Right lobe of liver (tissue), 6 donors: Measurements from ENCODE around the gene SERPINF2. TPM values are rescaled to one million over a fixed set of nuclear protein-coding genes. Genes with fewer than 3 reads are reported as not detected.
"Not testable (repeated sequence)": the region's sequence is repeated elsewhere in the genome, so short reads cannot be mapped to it uniquely, and the experiment has no call there.

ENCODE experiments used
- ATAC-seq, 4 donors: fragments of 200-7000 bp; cut with Tn5 transposase; one replicate each; pipeline ENCODE4 v1.9.1; 2020; ENCODE audit warnings: mild to moderate bottlenecking in 4 of 4, moderate library complexity in 4 of 4
- DNase-seq, 3 donors: peaks; one replicate each; pipeline ENCODE4 v3.0.0-alpha.2; 2020
- H3K27ac ChIP-seq, 3 donors: fragments of 200-600 bp; one replicate each; pipeline ENCODE4 v1.8.0; 2022
- H3K27me3 ChIP-seq, 2 donors: fragments of 200-600 bp; one replicate each; pipeline ENCODE4 v1.8.0; 2022
- H3K36me3 ChIP-seq, 4 donors: fragments of 200-600 bp; sonication (generic) in 1 of 4; one replicate each; pipeline versions ENCODE4 v1.5.1 to v1.8.0; 2017 to 2022; ENCODE audit warnings: control low read depth in 1 of 4
- H3K4me1 ChIP-seq, 4 donors: fragments of 200-600 bp; sonication (generic) in 1 of 4; one replicate each; pipeline versions ENCODE4 v1.5.1 to v1.8.0; 2017 to 2022; ENCODE audit warnings: control low read depth in 1 of 4
- H3K4me3 ChIP-seq, 3 donors: fragments of 200-600 bp; one replicate each; pipeline ENCODE4 v1.8.0; 2022
- H3K9me3 ChIP-seq, 4 donors: fragments of 200-600 bp; sonication (generic) in 1 of 4; one replicate each; pipeline versions ENCODE4 v1.5.1 to v1.8.0; 2017 to 2022; ENCODE audit warnings: control low read depth in 1 of 4
- POLR2A ChIP-seq: fragments of 450-650 bp; IDR thresholded peaks from one replicate; pipeline ENCODE4 v1.6.1; 2017; ENCODE audit warnings: antibody characterized with exemption, mild to moderate bottlenecking
- WGBS: methylation state at CpG from one replicate; pipeline ENCODE4 v1.1.6; 2018; ENCODE audit warnings: low coverage, low lambda C conversion rate; ENCODE audit not compliant: insufficient coverage; ENCODE audit errors: missing lambda C conversion rate; 5-methylcytosine and 5-hydroxymethylcytosine counted together
- intact Hi-C, 2 donors: fragments of 100-400 bp; cut with DNase I; formaldehyde crosslinking; loops; one replicate each; pipeline versions ENCODE4 v1.11.2 to v1.14.1; 2022
- total RNA-seq, 6 experiments: library from RNA; depleted of rRNA in 2 of 6; stranded (reverse); fragments of >200 nt in 2 of 6; fragmentation: NEBNext Ultra II Directional in 3 of 6; extraction: Animal tissue kit (Norgen Biotek cat#: 25700) in 3 of 6; gene quantifications; one replicate each; pipeline versions ENCODE4 v1.1.0 to v1.2.4, GENCODE V29; 2016 to 2023
- TF ChIP-seq, protein P1 (sequence below), 4 donors: fragments of 200-600 bp in 3 of 4; fragments of 450-650 bp in 1 of 4; IDR thresholded peaks; one replicate each; pipeline versions ENCODE4 v1.5.1 to v1.8.0; 2016 to 2022; ENCODE audit warnings: antibody characterized with exemption in 4 of 4, mild to moderate bottlenecking in 2 of 4
- donor health status: DM: no; HTN: yes; CAD: no.
- donor health status: DM: no; HTN: no; CAD: no.
- donor health status: DM: no; HTN: no; CAD: no.
- donor health status: DM: no; HTN: yes; CAD: no.
- donor health status: DM: no; HTN: yes; CAD: no.

Gene SERPINF2
- total RNA-seq, 6 experiments from 2014 or later = 1,040 to 1,391 (median 1,137) TPM

DNA sequence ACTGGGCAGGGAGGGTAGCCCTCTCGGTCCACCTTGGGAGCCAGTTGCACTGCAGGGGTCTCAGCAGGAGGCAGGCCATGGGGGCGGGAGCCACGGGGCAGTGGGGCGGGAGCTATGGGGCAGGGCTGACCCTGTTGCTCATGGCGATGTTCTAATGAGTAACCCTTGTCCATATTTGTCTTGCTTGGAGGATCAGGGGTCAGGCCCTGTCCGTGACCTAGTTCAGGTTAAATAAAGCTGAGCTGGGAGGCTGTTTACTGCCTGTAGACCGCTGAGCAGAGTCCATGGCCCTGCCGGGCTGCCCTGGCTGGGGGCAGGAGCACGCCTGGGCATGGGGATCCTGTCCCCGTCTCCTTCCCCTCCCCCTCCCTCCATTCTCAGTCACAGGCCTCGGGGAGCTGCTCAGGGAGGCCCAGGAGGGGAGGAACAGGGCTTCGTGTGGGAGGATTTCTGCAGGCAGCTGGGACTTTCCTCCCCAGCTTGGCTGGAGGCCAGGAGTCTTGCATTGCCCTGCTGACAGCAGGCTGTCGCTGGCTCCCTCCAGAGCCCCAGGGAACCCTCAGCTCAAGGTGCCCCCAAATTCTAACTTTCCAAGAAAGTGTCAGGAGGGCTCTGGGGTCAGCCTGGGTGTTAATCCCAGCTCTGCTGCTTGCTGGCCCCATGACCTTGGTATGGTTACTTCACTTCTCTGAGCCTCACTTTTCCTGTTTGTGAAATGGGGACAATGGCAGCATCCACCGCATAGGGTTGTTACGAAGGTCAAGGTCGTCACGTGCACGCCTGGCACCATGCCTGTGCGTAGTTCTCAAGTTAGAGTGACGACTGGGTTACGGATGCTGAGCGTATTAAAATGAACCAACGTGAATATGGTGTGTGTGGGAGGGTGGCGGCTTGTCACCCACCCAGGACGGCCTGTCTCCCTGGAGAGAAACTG is 6.1 kb upstream of the SERPINF2 start:
- Histone ChIP-seq H3K27me3 (no peaks in the 10 kb centered on the region), H3K36me3 (peaks cover 0 to 12% (median 1%) of the 10 kb centered on the region in 4 donors), H3K4me3 (peak overlapping the region; percentile 12 to 47 (median 45)), H3K4me1 (peaks cover 2 to 31% (median 11%) of the 10 kb centered on the region in 4 donors), H3K27ac (peak overlapping the region; percentile 77 to 92 (median 80)), H3K9me3 (no peaks in the 10 kb centered on the region)
- intact Hi-C loops = no loop called here
- TF ChIP-seq POLR2A = peak; percentile 28
- TF ChIP-seq, protein P1, sequence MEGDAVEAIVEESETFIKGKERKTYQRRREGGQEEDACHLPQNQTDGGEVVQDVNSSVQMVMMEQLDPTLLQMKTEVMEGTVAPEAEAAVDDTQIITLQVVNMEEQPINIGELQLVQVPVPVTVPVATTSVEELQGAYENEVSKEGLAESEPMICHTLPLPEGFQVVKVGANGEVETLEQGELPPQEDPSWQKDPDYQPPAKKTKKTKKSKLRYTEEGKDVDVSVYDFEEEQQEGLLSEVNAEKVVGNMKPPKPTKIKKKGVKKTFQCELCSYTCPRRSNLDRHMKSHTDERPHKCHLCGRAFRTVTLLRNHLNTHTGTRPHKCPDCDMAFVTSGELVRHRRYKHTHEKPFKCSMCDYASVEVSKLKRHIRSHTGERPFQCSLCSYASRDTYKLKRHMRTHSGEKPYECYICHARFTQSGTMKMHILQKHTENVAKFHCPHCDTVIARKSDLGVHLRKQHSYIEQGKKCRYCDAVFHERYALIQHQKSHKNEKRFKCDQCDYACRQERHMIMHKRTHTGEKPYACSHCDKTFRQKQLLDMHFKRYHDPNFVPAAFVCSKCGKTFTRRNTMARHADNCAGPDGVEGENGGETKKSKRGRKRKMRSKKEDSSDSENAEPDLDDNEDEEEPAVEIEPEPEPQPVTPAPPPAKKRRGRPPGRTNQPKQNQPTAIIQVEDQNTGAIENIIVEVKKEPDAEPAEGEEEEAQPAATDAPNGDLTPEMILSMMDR (IDR thresholded peaks at IDR 0.05) = no peak
- WGBS = 25% methylated on average over 10 of the region's 25 CpGs
- peak; percentile 87 to 97 (median 95) for DNase-seq
- peak; percentile 83 to 91 (median 86) for ATAC-seq

DNA sequence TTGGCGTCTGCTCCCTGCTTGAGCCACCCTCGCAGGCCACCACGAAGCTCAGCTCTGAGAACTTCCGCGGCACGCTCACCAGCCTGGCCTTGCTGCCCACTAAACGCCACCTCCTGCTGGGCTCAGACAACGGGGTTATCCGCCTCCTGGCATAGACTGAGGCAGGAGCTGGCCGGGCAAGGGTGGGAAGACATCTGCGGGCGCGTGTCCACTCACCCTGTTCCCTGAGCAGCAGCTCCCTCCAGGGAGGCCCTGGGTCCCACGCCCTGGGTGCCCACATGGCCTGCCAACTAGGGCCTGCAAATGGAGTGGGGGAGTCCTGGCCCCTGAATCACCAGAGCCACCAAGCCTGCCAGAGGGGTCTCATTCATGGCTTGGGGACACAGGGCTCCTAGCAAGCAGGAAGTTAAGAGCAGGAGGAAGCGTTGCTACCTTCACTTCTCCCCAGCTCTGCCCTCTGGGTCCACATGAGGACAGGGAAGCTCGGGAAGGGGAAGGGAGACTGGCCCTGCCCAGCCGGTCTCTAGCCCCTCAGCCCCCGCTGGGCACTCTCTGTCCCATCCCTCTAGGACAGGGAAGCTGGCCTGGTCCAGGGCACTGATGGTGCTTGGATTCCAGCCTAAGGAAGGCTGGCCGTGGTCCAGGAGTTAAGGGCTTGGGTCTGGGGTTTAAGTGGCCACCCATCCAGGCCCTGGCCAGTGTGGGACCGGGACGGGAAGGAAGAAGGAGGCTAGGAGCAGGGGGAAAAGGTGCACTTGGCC is 5.0 kb upstream of the SERPINF2 start:
- Histone ChIP-seq H3K4me3 (peak overlapping the region; percentile 0 to 47 (median 30)), H3K27me3 (no peaks in the 10 kb centered on the region), H3K27ac (peak overlapping the region; percentile 62 to 92 (median 77)), H3K36me3 (peaks cover 0 to 12% (median 0%) of the 10 kb centered on the region in 4 donors), H3K4me1 (peaks cover 2 to 36% (median 11%) of the 10 kb centered on the region in 4 donors), H3K9me3 (no peaks in the 10 kb centered on the region)
- WGBS = 40% methylated on average over 2 of the region's 21 CpGs
- peak in 1 of 3 donors; percentile 65 for DNase-seq
- TF ChIP-seq POLR2A = no peak
- TF ChIP-seq, protein P1 (IDR thresholded peaks at IDR 0.05) = no peak
- ATAC-seq = peak in 3 of 4 donors; percentile 1 to 4 (median 4)
- intact Hi-C loops = no loop called here

GRCh38 chr17:1741899-1742298 is 772 bp upstream of the SERPINF2 start:
- ATAC-seq, DNase-seq, intact Hi-C loops, H3K9me3 ChIP-seq, H3K27me3 ChIP-seq, H3K36me3 ChIP-seq: not testable (repeated sequence)
- Histone ChIP-seq H3K4me3 (peak overlapping the region in 2 of 3 donors; percentile 25 to 26), H3K27ac (peak overlapping the region; percentile 69 to 88 (median 81)), H3K4me1 (peaks cover 0 to 34% (median 11%) of the 10 kb centered on the region in 4 donors)
- 73% methylated on average over 5 of the region's 7 CpGs for WGBS

DNA sequence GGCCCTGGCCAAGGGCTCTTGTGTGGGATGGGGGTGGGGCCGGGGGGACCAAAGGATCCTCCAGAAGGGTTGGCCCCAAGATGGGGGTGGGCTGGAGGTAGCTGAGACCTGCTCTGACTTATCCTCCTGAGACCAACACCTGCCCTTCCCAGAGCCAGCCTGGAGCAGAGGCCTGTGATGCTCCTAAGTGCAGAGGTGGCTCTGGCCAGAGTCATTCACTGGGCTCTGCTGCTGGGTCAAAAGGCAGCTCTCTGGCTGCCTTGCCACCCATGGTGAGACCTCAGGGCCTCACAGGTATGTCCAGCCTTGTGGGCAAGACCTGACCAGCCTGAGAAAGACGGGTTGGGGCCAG is 393 bp downstream of the SERPINF2 start:
- H3K27me3 ChIP-seq = no peaks in the 10 kb centered on the region
- ATAC-seq = peak; percentile 2 to 20 (median 9)
- H3K36me3 ChIP-seq = peaks cover 0 to 19% (median 8%) of the 10 kb centered on the region in 4 donors
- DNase-seq = no peak
- no peak for TF ChIP-seq POLR2A
- TF ChIP-seq, protein P1 (IDR thresholded peaks at IDR 0.05) = no peak
- no peaks in the 10 kb centered on the region for H3K9me3 ChIP-seq
- H3K4me1 ChIP-seq = peaks cover 0 to 33% (median 9%) of the 10 kb centered on the region in 4 donors
- peak overlapping the region; percentile 71 to 88 (median 81) for H3K27ac ChIP-seq
- 0% methylated on average over 1 of the region's 2 CpGs for WGBS
- H3K4me3 ChIP-seq = peak overlapping the region; percentile 66 to 84 (median 79)
- intact Hi-C loops = no loop called here
